Adrenal gland (tissue), 5 donors: ENCODE data around the gene GK.

ENCODE experiments used
- POLR2A ChIP-seq, 2 donors: fragments of 450-650 bp; IDR thresholded peaks; one replicate each; pipeline ENCODE4 v1.6.1; 2017; ENCODE audit warnings: antibody characterized with exemption in 2 of 2, mild to moderate bottlenecking in 2 of 2, moderate library complexity in 1 of 2
- TF ChIP-seq, protein P1 (sequence below), 6 experiments: fragments of 450-650 bp in 4 of 6; fragments of 200-600 bp in 2 of 6; sonication (generic) in 1 of 6; IDR thresholded peaks; 1 replicate in 5 of 6; 2 replicates in 1 of 6; pipeline versions ENCODE4 v1.5.1 to v1.8.0; 2016 to 2021; ENCODE audit warnings: antibody characterized with exemption in 6 of 6, mild to moderate bottlenecking in 2 of 6, moderate library complexity in 1 of 6
- donor health status: DM: no; HTN: no; CAD: no.

DNA sequence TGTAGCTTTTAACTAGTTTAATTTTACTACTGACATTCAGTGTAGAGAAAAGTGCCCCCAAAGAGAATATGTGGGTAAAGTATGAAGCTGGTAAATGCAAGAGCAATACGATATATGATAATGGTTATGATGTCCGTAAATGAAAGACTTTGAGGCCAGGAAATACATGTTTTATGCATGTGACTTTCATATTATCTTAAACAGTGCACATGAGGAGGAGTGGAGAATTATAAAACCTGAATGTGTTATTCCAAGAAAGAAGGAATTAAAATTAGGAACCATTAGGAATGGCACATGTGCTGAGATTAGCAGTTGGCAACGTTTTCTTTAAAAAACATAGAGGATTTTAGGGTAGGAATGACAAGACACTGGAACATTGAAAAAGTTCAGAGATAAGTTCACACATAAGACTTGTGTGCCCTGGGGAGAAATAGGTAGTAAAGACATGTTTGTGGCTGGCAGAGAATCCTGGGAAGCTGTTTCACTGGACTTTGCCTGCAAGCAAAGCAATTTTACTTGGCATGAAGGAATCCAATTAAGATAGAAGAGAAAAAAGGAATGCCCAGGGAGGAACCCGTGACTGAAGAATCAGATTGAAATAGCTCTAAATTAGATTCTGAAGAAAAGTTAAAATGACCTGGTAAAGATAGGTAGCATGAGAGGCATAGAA, 20.0 kb downstream of the GK start:
- TF ChIP-seq, protein P1, sequence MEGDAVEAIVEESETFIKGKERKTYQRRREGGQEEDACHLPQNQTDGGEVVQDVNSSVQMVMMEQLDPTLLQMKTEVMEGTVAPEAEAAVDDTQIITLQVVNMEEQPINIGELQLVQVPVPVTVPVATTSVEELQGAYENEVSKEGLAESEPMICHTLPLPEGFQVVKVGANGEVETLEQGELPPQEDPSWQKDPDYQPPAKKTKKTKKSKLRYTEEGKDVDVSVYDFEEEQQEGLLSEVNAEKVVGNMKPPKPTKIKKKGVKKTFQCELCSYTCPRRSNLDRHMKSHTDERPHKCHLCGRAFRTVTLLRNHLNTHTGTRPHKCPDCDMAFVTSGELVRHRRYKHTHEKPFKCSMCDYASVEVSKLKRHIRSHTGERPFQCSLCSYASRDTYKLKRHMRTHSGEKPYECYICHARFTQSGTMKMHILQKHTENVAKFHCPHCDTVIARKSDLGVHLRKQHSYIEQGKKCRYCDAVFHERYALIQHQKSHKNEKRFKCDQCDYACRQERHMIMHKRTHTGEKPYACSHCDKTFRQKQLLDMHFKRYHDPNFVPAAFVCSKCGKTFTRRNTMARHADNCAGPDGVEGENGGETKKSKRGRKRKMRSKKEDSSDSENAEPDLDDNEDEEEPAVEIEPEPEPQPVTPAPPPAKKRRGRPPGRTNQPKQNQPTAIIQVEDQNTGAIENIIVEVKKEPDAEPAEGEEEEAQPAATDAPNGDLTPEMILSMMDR (IDR thresholded peaks at IDR 0.05): no peak
- TF ChIP-seq POLR2A (IDR thresholded peaks at IDR 0.05): no peak
